ENCODE data around the gene CKS2.

GRCh38 chr9:89278997-89279739 lies 31.8 kb upstream of the CKS2 start:
- TF ChIP-seq CTCF (IDR thresholded peaks at IDR 0.05) (peak; percentile 57 to 73 (median 70)), POLR2A (IDR thresholded peaks at IDR 0.05) (no peak)
